ENCODE results near the gene SCP2.

Gene SCP2

GRCh38 chr1:53079251-53079650 lies 152.2 kb downstream of the SCP2 start:
- Histone ChIP-seq H3K9me3 (replicated peaks; ENCODE audit: low read length) (no peaks in the 10 kb centered on the region), H3K27me3 (ENCODE audit: control insufficient read depth, insufficient read depth, low read length) (peaks cover 17% of the 10 kb centered on the region), H3K36me3 (ENCODE audit: insufficient read depth, low read length) (no peaks in the 10 kb centered on the region), H3K4me3 (ENCODE audit: low read length) (no peak overlapping the region), H3K4me1 (ENCODE audit: control insufficient read depth, insufficient read depth, low read length) (no peaks in the 10 kb centered on the region), H3K9ac (ENCODE audit: low read depth, low read length) (no peak overlapping the region), H3K4me2 (ENCODE audit: low read length) (no peak overlapping the region)

GRCh38 chr1:53080041-53080440 lies 153.0 kb downstream of the SCP2 start:
- H3K4me2 ChIP-seq (ENCODE audit: low read length): no peak overlapping the region
- H3K9ac ChIP-seq (ENCODE audit: low read depth, low read length): no peak overlapping the region
- H3K4me3 ChIP-seq (ENCODE audit: low read length): no peak overlapping the region
- no peaks in the 10 kb centered on the region for H3K4me1 ChIP-seq (ENCODE audit: control insufficient read depth, insufficient read depth, low read length)
- H3K9me3 ChIP-seq (replicated peaks; ENCODE audit: low read length): no peaks in the 10 kb centered on the region
- H3K36me3 ChIP-seq (ENCODE audit: insufficient read depth, low read length): no peaks in the 10 kb centered on the region
- peaks cover 17% of the 10 kb centered on the region for H3K27me3 ChIP-seq (ENCODE audit: control insufficient read depth, insufficient read depth, low read length)

GRCh38 chr1:53080769-53081168 lies 153.7 kb downstream of the SCP2 start:
- Histone ChIP-seq H3K4me1 (ENCODE audit: control insufficient read depth, insufficient read depth, low read length) (no peaks in the 10 kb centered on the region), H3K27me3 (ENCODE audit: control insufficient read depth, insufficient read depth, low read length) (peaks cover 17% of the 10 kb centered on the region), H3K9me3 (replicated peaks; ENCODE audit: low read length) (no peaks in the 10 kb centered on the region), H3K9ac (ENCODE audit: low read depth, low read length) (no peak overlapping the region), H3K4me2 (ENCODE audit: low read length) (no peak overlapping the region), H3K4me3 (ENCODE audit: low read length) (no peak overlapping the region), H3K36me3 (ENCODE audit: insufficient read depth, low read length) (no peaks in the 10 kb centered on the region)

GRCh38 chr1:53081384-53082066 lies 154.4 kb downstream of the SCP2 start:
- Histone ChIP-seq H3K36me3 (ENCODE audit: insufficient read depth, low read length) (no peaks in the 10 kb centered on the region), H3K27me3 (ENCODE audit: control insufficient read depth, insufficient read depth, low read length) (peaks cover 17% of the 10 kb centered on the region), H3K4me1 (ENCODE audit: control insufficient read depth, insufficient read depth, low read length) (no peaks in the 10 kb centered on the region), H3K9ac (ENCODE audit: low read depth, low read length) (no peak overlapping the region), H3K9me3 (replicated peaks; ENCODE audit: low read length) (no peaks in the 10 kb centered on the region), H3K4me2 (ENCODE audit: low read length) (no peak overlapping the region), H3K4me3 (ENCODE audit: low read length) (no peak overlapping the region)

DNA sequence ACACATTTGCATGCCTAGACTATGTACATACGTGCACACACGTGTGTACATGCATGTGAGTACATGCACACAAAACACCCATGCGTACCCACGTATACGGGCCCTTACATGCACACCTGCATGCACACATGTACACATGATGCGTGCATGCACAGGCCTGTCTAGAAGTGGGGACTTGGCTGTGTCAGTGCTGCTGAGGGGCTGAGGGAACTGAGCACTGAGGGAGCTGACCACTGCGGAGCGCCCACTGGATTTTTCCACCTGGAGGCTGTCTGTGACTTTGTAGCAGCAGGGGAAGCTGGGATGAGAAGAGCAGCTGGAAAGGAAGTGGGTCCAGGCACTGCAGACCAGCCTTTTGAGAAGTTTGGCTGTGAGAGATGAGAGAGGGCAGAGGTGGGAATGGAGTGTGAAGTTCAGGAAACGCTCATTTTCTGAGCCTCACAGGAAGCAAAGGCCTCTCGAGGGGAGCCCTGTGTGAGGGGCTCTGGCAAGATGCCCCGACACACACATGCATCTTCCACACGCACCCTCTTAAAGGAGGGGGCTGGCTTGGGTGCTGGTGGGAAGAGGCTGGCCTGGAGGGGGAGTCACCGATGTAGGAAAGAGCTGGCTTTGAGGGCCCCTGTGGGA lies 155.9 kb downstream of the SCP2 start:
- Histone ChIP-seq H3K4me1 (ENCODE audit: control insufficient read depth, insufficient read depth, low read length) (no peaks in the 10 kb centered on the region), H3K4me2 (ENCODE audit: low read length) (no peak overlapping the region), H3K4me3 (ENCODE audit: low read length) (no peak overlapping the region), H3K9ac (ENCODE audit: low read depth, low read length) (no peak overlapping the region), H3K36me3 (ENCODE audit: insufficient read depth, low read length) (no peaks in the 10 kb centered on the region), H3K9me3 (replicated peaks; ENCODE audit: low read length) (no peaks in the 10 kb centered on the region), H3K27me3 (ENCODE audit: control insufficient read depth, insufficient read depth, low read length) (peaks cover 17% of the 10 kb centered on the region)

- H3K36me3 ChIP-seq (ENCODE audit: insufficient read depth, low read length): no peaks in the 10 kb centered on the region
- no peak overlapping the region for H3K4me3 ChIP-seq (ENCODE audit: low read length)
- no peaks in the 10 kb centered on the region for H3K9me3 ChIP-seq (replicated peaks; ENCODE audit: low read length)
- H3K4me2 ChIP-seq (ENCODE audit: low read length): no peak overlapping the region
- no peaks in the 10 kb centered on the region for H3K4me1 ChIP-seq (ENCODE audit: control insufficient read depth, insufficient read depth, low read length)
- peaks cover 17% of the 10 kb centered on the region for H3K27me3 ChIP-seq (ENCODE audit: control insufficient read depth, insufficient read depth, low read length)
- no peak overlapping the region for H3K9ac ChIP-seq (ENCODE audit: low read depth, low read length)
Measured at GRCh38 chr1:53083636-53084588, 156.8 kb downstream of the SCP2 start.

DNA sequence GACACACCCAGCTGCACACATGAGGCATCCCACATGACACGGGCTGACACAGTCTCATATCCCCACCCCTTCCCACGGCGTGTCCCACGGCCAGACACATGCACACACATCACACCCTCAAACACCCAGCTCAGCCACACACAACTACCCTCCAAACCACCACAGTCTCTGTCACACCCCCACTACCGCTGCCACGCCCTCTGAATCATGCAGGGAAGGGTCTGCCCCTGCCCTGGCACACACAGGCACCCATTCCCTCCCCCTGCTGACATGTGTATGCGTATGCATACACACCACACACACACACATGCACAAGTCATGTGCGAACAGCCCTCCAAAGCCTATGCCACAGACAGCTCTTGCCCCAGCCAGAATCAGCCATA lies 157.5 kb downstream of the SCP2 start:
- H3K9ac ChIP-seq (ENCODE audit: low read depth, low read length): no peak overlapping the region
- H3K36me3 ChIP-seq (ENCODE audit: insufficient read depth, low read length): no peaks in the 10 kb centered on the region
- no peak overlapping the region for H3K4me3 ChIP-seq (ENCODE audit: low read length)
- no peaks in the 10 kb centered on the region for H3K4me1 ChIP-seq (ENCODE audit: control insufficient read depth, insufficient read depth, low read length)
- H3K9me3 ChIP-seq (replicated peaks; ENCODE audit: low read length): no peaks in the 10 kb centered on the region
- H3K4me2 ChIP-seq (ENCODE audit: low read length): no peak overlapping the region
- H3K27me3 ChIP-seq (ENCODE audit: control insufficient read depth, insufficient read depth, low read length): peaks cover 13% of the 10 kb centered on the region

- Histone ChIP-seq H3K4me3 (ENCODE audit: low read length) (no peak overlapping the region), H3K9me3 (replicated peaks; ENCODE audit: low read length) (no peaks in the 10 kb centered on the region), H3K36me3 (ENCODE audit: insufficient read depth, low read length) (no peaks in the 10 kb centered on the region), H3K4me1 (ENCODE audit: control insufficient read depth, insufficient read depth, low read length) (no peaks in the 10 kb centered on the region), H3K27me3 (ENCODE audit: control insufficient read depth, insufficient read depth, low read length) (peaks cover 13% of the 10 kb centered on the region), H3K4me2 (ENCODE audit: low read length) (no peak overlapping the region), H3K9ac (ENCODE audit: low read depth, low read length) (no peak overlapping the region)
Measured at GRCh38 chr1:53085405-53085804, 158.3 kb downstream of the SCP2 start.

DNA sequence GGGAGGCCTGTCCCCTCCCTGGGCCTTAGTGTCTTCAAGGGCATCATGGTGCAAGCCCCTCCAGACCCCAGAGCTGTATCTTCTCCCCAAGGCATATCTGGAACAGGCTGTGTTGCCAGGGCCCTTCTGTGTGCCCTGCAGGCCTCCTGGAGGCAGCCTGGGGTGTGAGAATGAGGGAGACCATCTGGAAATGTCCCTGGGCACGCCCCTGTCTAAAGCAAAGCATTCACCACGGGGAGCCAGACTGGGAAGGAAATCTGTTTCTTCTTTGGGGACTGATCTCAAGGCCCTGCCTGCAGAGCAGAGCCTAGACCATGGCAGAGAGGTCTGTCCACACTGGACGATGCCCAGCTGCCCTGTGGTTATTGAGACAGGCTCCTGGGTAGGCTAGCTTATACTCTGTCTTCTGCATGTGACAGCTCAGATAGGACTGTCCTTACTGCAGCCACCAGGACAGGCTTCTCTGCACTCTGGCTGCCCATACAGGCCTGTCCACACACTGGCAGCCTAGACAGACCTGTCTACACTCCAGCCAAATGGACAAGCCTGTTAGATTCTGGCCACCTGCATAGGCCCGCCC lies 159.5 kb downstream of the SCP2 start:
- H3K36me3 ChIP-seq (ENCODE audit: insufficient read depth, low read length): no peaks in the 10 kb centered on the region
- no peak overlapping the region for H3K4me3 ChIP-seq (ENCODE audit: low read length)
- H3K9me3 ChIP-seq (replicated peaks; ENCODE audit: low read length): no peaks in the 10 kb centered on the region
- no peak overlapping the region for H3K9ac ChIP-seq (ENCODE audit: low read depth, low read length)
- no peak overlapping the region for H3K4me2 ChIP-seq (ENCODE audit: low read length)
- no peaks in the 10 kb centered on the region for H3K4me1 ChIP-seq (ENCODE audit: control insufficient read depth, insufficient read depth, low read length)
- peaks cover 14% of the 10 kb centered on the region for H3K27me3 ChIP-seq (ENCODE audit: control insufficient read depth, insufficient read depth, low read length)

- no peak overlapping the region for H3K9ac ChIP-seq (ENCODE audit: low read depth, low read length)
- H3K4me3 ChIP-seq (ENCODE audit: low read length): no peak overlapping the region
- no peaks in the 10 kb centered on the region for H3K36me3 ChIP-seq (ENCODE audit: insufficient read depth, low read length)
- no peaks in the 10 kb centered on the region for H3K4me1 ChIP-seq (ENCODE audit: control insufficient read depth, insufficient read depth, low read length)
- H3K27me3 ChIP-seq (ENCODE audit: control insufficient read depth, insufficient read depth, low read length): peaks cover 5% of the 10 kb centered on the region
- H3K9me3 ChIP-seq (replicated peaks; ENCODE audit: low read length): no peaks in the 10 kb centered on the region
- no peak overlapping the region for H3K4me2 ChIP-seq (ENCODE audit: low read length)
Measured at GRCh38 chr1:53087332-53088285, 160.5 kb downstream of the SCP2 start.

Measured in skeletal muscle satellite cell (primary cell).